ENCODE data around the gene THAP2.

DNA sequence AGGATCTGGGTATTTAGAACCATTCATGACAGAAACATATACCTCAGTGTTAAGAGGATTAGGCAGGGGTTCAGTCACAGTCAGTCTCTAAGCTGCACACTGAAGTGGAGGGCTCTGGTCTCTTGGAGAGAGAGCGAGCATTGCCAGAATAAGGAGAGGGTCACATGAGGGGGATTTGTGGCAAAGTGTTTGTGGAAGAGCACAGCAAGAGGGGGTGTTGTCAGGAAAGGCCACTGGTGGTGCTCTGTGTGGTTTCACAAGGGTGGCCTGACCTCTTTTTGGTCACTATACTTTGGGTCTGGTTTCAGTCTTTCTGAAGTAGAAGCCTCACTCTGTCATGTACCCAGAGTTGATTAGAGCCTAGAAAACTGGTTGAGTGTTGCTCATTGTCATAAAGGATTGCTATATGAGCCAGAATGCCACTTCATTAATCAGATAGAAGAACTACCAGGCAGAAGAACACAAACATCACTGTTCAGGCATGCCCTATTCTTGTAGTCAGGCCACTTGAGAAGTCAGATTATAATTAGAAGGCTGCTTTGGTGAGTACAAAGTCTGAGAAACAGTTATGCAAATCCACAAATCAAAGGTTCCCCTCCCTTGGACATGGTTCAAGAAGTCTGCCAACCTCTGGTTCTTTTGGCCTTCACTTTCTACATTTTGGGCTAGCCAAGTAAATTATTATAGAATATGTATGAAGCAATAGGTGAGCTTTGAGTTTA is 30.2 kb downstream of the THAP2 start:
- TF ChIP-seq SIN3A (IDR thresholded peaks at IDR 0.05; ENCODE audit: borderline replicate concordance, insufficient read depth, low read length) (no peak), POLR2AphosphoS5 (IDR thresholded peaks at IDR 0.05; ENCODE audit: low read depth, low read length) (no peak), TAF1 (IDR thresholded peaks at IDR 0.05; ENCODE audit: borderline replicate concordance, insufficient read depth, low read length) (no peak), FOXP2 (optimal IDR thresholded peaks at IDR 0.05; ENCODE audit: borderline replicate concordance, extremely low read depth, extremely low read length, insufficient read depth) (no peak)
- TF ChIP-seq, protein P1, sequence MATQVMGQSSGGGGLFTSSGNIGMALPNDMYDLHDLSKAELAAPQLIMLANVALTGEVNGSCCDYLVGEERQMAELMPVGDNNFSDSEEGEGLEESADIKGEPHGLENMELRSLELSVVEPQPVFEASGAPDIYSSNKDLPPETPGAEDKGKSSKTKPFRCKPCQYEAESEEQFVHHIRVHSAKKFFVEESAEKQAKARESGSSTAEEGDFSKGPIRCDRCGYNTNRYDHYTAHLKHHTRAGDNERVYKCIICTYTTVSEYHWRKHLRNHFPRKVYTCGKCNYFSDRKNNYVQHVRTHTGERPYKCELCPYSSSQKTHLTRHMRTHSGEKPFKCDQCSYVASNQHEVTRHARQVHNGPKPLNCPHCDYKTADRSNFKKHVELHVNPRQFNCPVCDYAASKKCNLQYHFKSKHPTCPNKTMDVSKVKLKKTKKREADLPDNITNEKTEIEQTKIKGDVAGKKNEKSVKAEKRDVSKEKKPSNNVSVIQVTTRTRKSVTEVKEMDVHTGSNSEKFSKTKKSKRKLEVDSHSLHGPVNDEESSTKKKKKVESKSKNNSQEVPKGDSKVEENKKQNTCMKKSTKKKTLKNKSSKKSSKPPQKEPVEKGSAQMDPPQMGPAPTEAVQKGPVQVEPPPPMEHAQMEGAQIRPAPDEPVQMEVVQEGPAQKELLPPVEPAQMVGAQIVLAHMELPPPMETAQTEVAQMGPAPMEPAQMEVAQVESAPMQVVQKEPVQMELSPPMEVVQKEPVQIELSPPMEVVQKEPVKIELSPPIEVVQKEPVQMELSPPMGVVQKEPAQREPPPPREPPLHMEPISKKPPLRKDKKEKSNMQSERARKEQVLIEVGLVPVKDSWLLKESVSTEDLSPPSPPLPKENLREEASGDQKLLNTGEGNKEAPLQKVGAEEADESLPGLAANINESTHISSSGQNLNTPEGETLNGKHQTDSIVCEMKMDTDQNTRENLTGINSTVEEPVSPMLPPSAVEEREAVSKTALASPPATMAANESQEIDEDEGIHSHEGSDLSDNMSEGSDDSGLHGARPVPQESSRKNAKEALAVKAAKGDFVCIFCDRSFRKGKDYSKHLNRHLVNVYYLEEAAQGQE (IDR thresholded peaks at IDR 0.05; ENCODE audit: insufficient read depth in 1 of 2, low read depth in 2 of 2, low read length in 2 of 2), result no peak

Measured in PFSK-1 (cell line).